HL-60 (cell line): Measurements from ENCODE around the gene SLC22A24.

Experiments
- GABPA ChIP-seq: IDR thresholded peaks from 2 replicates; pipeline ENCODE4 v1.6.1; 2012; ENCODE audit warnings: low read depth
- POLR2AphosphoS5 ChIP-seq: IDR thresholded peaks from 2 replicates; pipeline ENCODE4 v1.6.1; 2012; ENCODE audit warnings: low read depth
- TF ChIP-seq, protein P1 (sequence below): IDR thresholded peaks from one replicate; pipeline ENCODE4 v1.5.1; 2011; ENCODE audit warnings: low read length, control low read depth, inconsistent platforms; ENCODE audit not compliant: insufficient read depth

DNA sequence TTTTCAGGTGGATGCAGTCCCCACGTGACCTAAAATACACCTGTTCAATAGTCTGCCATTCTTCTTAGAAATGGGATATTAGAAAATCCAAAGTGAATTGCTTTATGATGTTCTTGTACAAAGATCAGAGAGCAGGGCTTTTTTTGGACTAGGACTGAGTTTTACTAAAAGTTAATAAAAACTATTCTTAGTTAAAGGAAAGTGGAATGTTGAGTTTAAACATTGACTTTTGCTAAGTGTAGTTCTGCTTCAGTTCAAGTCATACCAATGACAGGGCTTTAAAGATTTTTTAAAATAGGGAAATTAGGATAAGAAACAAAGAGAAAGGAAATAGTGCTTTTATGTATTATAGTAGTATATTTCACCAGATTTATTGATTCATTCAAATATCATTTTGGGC is at the start of gene SLC22A24:
- TF ChIP-seq GABPA (no peak), POLR2AphosphoS5 (no peak)
- TF ChIP-seq, protein P1, sequence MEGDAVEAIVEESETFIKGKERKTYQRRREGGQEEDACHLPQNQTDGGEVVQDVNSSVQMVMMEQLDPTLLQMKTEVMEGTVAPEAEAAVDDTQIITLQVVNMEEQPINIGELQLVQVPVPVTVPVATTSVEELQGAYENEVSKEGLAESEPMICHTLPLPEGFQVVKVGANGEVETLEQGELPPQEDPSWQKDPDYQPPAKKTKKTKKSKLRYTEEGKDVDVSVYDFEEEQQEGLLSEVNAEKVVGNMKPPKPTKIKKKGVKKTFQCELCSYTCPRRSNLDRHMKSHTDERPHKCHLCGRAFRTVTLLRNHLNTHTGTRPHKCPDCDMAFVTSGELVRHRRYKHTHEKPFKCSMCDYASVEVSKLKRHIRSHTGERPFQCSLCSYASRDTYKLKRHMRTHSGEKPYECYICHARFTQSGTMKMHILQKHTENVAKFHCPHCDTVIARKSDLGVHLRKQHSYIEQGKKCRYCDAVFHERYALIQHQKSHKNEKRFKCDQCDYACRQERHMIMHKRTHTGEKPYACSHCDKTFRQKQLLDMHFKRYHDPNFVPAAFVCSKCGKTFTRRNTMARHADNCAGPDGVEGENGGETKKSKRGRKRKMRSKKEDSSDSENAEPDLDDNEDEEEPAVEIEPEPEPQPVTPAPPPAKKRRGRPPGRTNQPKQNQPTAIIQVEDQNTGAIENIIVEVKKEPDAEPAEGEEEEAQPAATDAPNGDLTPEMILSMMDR = no peak
